Superior temporal gyrus (tissue), 1 donor: ENCODE results near the gene DTNBP1.

Experiments
- DNase-seq: peaks from one replicate; pipeline ENCODE4 v3.0.0-alpha.2; 2016; ENCODE audit errors: extremely low spot score

The DTNBP1 gene

DNA sequence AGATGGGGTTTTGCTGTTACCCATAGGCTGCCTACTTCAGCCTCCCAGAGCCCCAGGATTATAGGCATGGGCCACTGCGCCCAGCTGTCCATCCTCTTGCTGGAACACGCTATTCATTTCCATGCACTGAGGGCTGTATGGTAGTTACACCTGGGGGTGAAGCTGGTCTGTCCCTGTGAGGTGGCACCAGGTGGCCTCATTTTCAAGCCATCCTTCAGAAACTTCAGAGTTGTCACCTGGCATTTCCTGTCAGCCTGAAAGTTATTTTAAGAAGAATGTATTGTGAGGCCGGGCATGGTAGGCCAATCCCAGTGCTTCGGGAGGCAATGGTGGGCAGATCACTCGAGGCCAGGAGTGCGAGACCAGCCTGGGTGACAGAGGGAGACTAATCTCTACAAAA lies 147.6 kb downstream of the DTNBP1 start:
- DNase-seq = no peak

DNA sequence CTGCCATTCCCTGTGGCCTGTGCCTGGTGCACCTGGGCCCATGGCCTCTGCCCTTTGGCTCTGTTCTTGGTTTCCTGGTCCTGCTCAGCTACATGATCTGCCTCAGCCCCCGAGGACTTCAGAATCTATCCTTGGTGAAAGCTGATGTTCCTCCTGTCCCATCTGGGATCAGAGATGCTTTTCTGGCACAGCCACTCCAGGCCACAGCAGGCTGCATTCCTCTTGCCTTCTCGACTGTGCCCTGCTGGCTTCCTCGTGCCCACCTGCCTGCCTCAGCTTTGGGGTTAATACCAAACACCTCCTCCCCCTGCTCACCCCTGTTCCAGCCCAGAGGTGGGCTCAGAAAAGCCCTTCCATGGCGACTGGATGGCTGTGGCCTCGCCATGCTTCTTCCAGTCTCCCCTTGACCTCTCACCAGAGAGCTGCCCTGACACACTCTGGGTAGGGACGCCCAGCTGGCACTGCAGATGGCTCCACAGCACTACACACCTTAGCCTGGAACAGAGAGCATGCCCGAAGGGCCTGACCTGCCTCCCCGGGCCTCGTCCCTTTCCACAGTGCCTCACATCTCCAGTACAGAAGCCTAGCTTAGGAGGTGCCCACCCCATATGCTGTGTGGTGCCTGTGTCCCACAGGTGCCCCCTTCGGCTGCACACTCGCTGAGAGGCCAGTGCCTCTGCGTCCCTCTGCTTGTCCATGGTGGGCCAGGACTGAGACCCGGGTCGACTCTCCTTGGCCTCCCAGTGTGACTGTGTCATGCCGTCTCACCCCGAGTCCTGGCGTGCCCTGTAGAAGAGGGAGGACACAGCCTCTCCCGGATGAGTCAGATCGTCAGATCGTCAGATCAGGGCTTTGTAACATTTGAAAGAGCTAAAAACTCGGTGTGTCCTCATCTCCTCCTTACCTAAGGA lies 148.8 kb downstream of the DTNBP1 start:
- no peak for DNase-seq

DNA sequence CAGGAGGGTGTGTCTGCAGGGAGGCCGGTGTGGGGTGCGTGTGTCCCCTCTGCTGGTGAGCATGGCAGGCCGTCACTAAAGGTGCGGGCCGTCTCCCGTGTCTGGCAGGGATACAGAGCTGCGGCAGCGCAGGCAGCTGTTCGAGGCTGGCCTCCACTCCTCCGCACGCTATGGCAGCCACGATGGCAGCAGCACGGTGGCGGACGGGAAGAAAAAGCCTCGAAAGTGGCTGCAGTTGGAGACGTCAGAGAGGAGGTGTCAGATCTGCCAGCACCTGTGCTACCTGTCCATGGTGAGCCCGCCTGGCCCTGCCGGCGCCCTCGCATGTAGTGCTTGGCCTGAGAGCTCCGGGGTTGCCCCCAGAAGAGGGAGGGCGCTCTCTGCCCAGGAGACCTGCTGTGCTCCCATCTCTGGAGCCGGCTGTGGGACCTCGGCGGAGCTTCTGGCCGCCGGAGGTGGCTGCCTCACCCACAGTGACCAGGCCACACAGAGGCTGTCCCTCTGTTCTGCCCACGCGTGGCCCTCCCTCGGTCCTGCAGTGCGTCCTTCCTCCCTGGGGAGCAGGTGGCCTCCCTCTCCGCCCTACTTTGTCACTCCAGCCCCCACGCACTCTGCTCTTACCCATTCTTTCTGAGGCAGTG lies 149.6 kb downstream of the DTNBP1 start:
- no peak for DNase-seq

DNA sequence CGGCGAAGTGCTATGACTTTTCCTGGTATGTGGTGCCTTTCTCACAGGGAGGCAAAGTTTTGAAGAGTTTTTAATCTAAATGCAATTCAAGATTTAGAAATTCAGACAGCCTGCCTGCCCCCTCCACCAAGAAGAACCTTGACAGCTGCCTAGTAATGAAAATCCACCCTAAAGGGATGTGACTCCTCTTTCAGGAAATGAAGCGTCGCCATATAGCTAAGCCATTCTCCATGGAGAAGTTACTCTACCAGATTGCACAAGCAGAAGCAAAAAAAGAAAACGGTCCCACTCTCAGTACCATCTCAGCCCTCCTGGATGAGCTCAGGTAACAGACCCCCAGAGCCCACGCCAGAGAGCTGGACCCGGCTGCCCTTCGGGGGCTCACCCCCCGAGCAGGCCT lies 150.1 kb downstream of the DTNBP1 start:
- DNase-seq = no peak

DNA sequence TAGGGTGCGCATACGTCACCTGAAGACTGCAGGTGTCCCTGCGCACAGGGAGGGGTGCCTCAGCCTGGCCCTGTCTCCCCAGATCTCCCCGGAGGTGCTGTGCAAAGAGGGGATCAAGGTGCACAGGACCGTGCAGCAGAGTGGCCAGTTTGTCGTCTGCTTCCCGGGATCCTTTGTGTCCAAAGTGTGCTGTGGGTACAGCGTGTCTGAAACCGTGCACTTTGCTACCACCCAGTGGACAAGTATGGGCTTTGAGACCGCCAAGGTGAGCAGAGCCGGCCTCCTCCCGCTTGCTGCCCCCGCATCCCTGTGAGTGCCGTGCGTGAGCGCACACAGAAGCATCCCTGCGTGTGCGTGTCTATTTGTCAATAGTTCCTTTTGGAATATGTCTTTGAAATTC lies 150.7 kb downstream of the DTNBP1 start:
- no peak for DNase-seq

DNA sequence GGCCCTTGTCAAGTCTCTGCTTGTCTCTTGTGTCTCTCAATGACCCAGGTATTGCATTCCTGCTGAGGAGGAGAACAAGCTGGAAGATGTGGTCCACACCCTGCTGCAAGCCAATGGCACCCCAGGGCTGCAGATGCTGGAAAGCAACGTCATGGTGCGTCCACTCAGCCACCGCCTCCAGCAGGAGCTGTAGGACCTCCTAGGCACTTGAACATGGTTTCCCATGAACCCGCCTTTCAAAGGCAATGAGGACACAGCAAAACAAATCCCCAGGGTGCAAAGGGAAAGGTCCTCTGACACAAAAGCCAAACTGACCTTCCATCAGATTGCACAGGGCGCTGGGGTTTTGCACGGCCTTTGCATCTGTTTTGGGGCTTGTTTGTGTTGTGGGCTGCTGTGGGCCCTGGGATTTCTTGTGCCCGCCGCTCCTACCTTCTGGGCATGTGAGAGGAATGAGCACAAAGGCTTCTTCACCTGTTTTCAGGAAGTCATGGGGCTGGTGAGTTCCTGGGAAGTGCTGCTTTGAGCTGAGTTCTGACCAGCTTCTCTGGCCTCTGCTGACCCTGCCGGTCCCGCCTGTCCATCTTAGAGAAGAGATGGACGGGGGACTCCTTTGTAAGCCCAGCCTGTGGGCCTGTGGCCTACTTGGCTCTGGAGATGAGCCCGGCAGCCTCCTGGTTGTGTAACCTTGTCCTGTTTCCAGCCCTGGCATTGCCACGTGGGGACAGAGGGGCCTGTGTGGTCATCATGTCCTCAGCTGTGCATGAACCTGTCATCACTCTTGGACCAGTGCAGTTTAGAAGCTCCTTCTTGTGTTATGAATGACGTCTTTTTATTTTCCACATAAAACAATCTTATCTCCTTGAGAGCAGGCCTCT lies 151.3 kb downstream of the DTNBP1 start:
- DNase-seq = no peak

DNA sequence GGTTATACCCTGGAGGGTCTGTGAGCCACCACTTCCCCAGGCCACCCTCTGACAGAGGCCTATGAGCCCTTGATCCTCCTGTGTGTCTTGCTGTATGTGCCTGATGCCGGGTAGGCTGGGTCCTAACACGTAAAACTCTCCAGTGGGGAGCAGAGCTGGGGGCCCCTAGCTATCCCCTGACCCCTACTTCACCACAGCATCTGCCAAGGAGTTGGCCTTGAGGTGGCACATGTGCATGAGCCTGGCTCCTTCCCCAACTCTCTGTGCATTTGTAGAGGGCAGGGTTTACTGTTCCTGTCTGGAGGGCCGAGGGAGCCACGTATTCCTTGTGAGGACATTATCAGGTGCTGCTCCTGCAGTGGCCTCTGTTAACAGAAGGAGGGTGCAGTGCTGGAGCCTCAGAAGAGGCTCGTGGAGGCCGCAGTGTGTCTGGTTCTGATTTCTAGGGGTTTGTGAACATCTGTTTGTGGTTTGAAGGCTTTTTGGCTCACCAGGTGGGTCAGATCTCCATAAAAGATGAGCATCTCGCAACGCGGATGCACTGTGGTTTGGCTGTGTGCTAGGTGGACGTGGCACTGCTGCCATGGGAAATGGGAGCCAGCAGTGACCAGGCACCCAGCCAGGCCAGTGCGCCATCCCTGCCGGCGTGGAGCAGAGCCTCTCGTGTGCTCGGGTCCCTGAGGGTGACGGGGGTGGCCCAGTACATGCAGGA lies 152.1 kb downstream of the DTNBP1 start:
- DNase-seq = no peak

DNA sequence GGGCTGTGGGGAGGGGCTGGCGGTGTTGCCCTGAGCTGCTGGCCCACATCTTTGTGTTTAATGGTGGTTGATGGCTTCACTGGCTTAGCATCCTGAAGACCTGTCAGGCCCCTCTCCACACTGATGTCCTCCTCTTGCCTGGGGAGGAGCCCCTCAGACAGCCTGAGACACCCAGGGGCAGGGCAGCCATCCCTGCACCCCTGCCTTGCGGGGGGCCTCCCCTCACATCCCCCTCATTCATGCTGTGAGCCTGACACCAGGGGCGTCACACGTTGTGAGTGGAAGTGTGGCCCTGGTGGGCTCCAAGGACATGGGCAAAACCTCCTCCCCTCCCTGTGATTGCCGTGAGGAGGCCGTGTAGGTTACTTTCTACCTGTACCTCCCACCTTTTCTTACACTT lies 152.7 kb downstream of the DTNBP1 start:
- DNase-seq = no peak

DNA sequence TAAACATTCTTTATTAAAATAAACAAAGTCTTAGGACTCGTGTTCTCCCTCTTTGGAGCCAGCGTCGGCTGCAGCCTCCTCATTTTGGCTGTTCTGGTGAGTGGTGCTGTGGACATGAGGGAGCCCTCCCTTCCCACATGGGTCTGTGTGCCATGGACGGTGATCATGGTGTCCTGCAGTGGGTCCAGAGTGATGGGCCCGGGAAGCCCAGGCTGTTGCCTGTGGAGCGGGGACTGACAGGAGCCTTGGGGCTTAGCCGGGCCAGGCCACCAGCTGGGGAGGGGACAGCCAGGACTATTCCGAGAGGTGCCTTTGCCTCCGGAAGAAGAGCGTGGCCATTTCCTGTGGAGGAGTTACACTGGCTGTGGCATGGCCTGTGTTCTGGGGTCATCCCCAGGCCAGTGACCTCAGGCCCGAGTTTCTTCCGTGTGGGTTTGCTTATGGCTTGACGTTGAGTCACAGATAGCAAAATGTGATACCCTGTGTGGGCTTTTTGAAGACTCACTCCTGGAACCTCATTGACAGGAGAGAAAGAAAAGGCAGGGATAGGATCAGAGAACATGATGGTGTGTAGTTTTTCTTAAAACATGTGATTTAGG lies 153.4 kb downstream of the DTNBP1 start:
- no peak for DNase-seq

DNA sequence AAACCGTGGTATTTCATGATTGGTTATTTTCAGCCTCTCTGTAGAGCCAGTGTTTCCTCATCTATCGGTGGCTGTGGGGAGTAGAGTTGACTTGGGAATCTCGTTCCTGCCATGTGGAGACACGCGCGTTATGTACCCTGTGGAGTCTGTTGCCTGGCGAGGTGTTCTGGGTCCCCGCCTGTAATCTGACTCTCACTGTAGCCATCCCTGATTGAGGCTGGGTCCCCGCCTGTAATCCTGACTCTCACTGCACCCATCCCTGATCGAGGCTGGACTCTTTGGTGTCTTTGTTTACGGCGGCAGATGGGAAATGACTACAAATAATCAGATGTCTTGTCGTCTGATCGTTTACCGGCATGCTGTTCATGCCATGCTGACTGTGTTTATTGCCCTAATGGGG lies 153.9 kb downstream of the DTNBP1 start:
- DNase-seq = no peak

DNA sequence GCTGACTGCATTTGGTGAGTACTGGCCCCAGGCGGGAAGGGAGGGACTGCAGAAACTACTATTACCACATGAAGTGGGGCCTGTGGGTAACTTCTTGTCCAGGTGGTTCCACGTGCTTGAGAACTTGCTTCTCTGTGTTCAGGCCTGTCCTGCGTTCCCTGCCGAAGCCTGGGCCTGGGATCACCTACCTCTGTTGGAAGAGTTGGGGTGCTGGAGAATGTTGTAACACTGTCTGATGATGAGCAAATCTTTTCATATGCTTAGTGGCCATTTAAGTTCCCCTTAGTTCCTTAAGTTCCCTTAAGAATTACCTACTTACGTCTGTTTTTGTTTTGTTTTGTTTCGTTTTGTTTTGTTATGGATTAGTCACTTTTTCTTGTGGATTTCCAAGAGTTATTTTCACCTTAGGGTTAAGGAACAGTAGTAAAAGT lies 154.4 kb downstream of the DTNBP1 start:
- DNase-seq = no peak

DNA sequence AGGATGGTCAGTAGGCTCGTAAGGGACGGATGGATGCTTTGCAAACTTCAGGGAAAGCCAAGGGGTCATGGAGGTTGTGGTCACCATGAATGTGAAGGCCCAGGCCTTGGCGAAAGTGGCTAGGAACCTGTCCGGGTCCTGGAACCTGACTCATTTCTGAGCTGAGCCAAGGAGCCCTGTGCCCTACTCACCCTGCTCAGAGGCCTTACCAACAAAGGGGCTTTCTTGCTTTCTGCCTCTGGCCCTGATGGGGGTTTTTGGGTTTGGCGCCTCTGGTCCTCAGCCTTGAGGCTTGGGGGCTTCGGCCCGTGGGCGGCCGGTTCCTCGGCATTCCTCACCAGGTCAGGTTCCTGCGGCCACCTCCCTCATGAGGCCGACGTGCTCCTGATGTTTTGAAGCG lies 155.1 kb downstream of the DTNBP1 start:
- no peak for DNase-seq

DNA sequence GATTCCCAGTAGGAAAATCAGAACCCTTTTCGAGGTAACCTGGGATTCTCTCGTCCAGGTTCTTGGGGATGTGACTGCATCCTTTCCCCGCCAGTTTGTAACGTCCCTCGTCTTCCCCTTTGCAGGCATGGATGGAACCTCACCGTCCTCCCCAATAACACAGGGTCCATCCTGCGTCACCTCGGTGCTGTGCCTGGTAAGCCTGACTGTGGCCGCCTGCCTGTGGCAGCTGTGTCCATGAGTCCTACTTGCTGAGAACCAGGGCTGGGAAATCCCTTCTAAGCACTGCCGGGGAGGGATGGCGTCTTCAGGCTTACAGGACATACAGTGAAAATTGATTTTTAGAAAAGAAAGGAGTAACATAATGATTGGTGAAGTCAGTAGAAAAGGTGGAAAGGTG lies 155.6 kb downstream of the DTNBP1 start:
- DNase-seq = no peak

DNA sequence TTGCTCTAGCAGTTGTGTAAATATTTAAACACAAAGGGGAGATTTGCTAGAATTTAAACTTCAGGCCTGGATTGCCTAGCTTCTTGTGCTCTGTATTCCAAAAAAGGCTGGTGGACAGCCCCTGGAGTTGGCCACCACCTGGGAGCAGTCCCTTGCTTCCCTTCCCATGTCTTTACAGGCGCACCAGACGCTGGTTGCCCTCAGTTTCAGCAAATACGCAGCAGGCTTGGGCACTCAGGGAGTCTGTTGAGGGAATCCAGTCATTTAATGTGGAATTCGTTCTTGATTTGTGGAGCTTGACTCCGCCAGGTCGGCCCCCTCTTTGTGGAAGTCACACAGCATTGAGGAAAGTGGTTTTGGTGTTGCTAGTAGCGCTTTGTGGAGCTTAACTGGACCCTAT lies 156.8 kb downstream of the DTNBP1 start:
- DNase-seq = no peak

DNA sequence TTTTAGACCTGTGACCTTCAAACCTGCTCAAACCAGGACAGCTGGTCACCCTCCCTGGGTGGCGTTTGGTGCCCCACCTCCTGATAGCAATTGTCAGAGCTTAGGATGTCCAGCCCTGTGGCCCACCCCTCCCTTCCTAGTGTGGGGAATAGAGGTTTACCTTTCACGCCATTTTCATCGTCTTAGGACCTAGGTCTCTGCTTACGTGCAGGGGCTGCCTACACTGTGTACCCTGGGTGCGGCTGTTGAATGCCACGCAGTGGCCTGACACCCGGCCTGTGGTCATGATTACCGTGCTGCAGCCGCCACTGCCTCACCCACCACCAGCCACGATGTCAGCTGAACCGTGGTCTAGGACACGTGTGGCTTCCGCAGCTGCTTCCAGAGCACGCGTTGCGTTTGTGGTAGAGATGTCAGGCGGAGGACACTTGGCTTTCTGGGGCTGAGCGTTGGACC lies 157.3 kb downstream of the DTNBP1 start:
- no peak for DNase-seq

DNA sequence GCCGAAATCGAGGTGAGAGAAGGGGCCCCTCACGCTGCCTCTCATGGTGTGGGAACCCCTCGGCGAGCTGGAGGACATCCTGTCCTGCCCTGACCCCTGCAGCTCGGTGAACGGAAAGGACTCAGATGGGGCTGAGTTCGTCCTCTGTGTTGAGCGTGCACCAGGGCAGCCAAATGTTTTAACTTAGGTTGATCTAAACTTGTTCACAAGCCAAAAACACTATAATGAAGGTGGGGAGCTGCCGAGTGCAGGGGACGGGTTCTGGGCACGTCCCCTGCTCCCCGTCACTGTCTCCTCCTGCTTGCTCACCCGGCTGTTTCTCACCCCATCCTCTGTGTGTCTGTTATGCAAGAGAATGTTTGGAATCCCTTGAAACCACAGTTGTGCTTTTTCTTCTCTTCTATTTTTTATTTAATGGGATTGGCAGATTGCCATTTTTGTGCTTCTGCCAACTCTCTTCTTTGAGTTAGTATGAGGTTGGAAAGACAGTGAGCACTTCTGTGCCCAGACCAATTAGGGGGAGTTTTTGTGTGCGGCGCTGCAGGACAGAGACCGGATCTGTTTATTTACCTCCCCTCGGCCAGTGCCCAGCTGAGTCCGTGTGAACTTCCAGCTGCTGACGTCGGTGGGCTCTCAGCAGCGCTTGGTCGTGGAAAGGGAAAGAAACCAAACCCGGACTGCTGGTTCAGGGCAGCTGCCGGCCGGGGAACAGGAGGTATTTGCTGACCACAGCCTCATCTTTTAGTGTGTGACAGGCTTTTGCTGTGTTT lies 158.1 kb downstream of the DTNBP1 start:
- DNase-seq = peak; percentile 90

DNA sequence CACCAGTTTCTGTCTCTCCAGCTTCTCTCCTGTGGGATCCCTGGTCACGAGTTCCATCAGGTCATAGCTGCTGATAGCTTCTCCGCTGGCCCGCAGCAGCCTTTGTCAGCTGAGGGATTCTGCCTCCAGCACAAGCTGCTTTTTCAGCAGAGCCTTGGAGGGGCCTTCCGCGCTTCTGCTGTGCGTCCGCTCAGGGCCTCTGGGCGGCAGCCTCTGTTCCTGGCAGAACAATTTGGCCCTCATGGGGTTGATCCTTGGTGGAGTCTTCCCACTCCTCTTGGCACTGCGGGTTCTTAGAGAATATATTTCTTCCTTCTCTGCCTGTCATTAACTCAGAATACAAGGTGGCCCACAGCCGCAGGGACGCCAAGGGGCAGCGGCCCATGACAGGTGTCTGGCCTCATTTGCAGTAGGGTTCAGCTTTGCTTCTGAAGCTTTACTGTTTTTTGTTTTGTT lies 158.8 kb downstream of the DTNBP1 start:
- DNase-seq = peak; percentile 61

DNA sequence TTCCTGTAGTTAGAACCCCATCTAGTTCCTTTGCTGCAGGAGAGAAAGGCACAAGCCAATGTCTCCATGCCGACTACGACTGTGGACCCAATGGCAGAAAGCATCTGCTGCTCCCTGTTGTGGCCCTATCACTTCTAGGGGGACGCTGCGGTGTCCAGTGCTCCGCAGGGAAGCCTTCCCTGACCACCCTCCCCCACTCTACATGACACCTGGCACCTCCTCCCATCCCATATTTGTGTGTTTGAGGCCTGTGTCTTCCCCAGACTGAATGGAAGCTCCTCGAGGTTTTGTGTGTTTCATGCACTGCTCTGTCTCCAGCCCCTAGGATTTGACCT lies 159.5 kb downstream of the DTNBP1 start:
- DNase-seq = no peak

DNA sequence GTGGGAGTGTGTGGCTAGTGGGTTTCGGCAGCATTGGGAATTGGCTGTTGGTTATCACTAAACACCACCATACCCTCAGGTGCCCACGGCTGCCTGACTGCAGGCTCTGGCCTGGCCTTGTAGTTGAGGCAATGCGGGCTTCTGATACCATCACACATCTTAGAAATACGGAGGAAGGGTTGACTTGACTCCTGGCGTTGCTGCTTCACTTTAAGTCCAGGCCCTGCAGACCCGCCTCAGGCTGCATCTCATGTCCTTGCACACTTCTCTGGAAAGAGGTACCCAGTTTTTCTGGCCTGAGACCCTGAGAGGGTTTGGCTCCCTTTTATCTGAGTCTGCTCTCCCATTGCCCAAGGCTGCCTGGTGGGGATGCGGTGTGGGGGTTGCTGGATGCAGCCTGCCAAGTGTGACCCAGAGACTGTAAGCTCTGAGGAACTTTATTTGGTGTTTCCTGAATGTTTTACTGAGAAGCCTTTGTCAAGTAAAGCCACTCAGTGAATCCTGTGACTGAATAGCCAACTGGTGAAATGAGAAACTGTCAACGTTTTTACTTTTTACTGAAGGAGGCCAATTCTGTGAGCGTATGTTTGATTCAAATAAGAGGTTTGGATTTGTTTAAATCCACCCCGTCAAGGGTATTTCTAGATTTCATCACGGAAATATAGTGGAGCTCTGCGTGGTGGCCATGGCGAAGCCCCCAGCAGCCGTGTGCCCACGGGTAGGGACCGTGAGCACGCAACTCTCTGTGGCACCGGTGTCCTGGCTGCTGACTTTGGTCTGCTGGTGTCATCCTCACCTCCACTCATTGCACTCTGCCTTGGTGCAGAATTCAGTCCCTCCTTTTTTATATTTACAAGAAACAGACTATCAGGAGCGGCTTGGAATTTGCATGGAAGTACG lies 160.1 kb downstream of the DTNBP1 start:
- DNase-seq = no peak
